Endothelial cell of umbilical vein (primary cell): ENCODE results near the gene STPG3. TPM values are rescaled to one million over a fixed set of nuclear protein-coding genes. Genes with fewer than 3 reads are reported as not detected.

Experiments used
- BruUV-seq: library from RNA; stranded (reverse); fragments of 400-500 nt; replicated peaks from 2 replicates; lab custom pipeline; 2021; lab: Mats Ljungman, UMichigan
- CTCF ChIA-PET: fragments of 300-600, 350-600 bp; sonication (Branson Sonifier 250); formaldehyde crosslinking; loops from one replicate; lab custom pipeline; 2021; ENCODE audit warnings: antibody characterized with exemption, inconsistent platforms; lab: Charles Lee
- POLR2A ChIA-PET: fragments of 300-600, 350-600 bp; sonication (Branson Sonifier 250); formaldehyde crosslinking; loops from one replicate; lab custom pipeline; 2021; ENCODE audit warnings: antibody characterized with exemption, inconsistent platforms; lab: Charles Lee
- DNase-seq: peaks from one replicate; pipeline ENCODE4 v3.0.0-alpha.2; 2011; ENCODE audit warnings: low read depth, low spot score
- FAIRE-seq: peaks from 2 replicates; lab custom pipeline; 2011; peaks lifted over from hg19 to GRCh38; lab: Jason Lieb, UNC
- H2AFZ ChIP-seq: 2 replicates; pipeline ENCODE4 v1.6.0; 2012; ENCODE audit warnings: low read depth, low read length, control low read depth, inconsistent platforms
- H3K27ac ChIP-seq: 2 replicates; pipeline ENCODE4 v1.5.1; 2011; ENCODE audit warnings: low read depth, mild to moderate bottlenecking, control low read depth, low read length, moderate library complexity; ENCODE audit not compliant: insufficient read depth
- H3K27me3 ChIP-seq, 2 experiments: 2 replicates each; pipeline versions ENCODE4 v1.6.0 to v1.6.1; 2011; ENCODE audit warnings: low read length in 2 of 2, mixed read lengths in 1 of 2; ENCODE audit not compliant: control insufficient read depth in 2 of 2, insufficient read depth in 2 of 2
- H3K36me3 ChIP-seq, 2 experiments: 2 replicates in 1 of 2; 3 replicates in 1 of 2; pipeline ENCODE4 v1.5.1; 2011; ENCODE audit warnings: low read length in 2 of 2, mild to moderate bottlenecking in 1 of 2, moderate library complexity in 1 of 2; ENCODE audit not compliant: control insufficient read depth in 2 of 2, insufficient read depth in 2 of 2; ENCODE audit errors: extremely low read depth in 1 of 2
- H3K4me1 ChIP-seq: 3 replicates; pipeline ENCODE4 v1.5.1; 2011; ENCODE audit warnings: mild to moderate bottlenecking, low read length; ENCODE audit not compliant: control insufficient read depth, insufficient read depth; ENCODE audit errors: extremely low read depth
- H3K4me2 ChIP-seq: 2 replicates; pipeline ENCODE4 v1.6.1; 2011; ENCODE audit warnings: low read length, control low read depth, mixed read lengths; ENCODE audit not compliant: insufficient read depth
- H3K4me3 ChIP-seq, 3 experiments: fragments of 200-600 bp in 1 of 3; sonication (generic), shearing (Covaris generic) in 1 of 3; replicated peaks in 1 of 3; 2 replicates each; pipeline ENCODE4 v1.5.1; 2011 to 2016; ENCODE audit warnings: control low read depth in 3 of 3, low read length in 3 of 3, mild to moderate bottlenecking in 2 of 3, inconsistent platforms in 1 of 3, low read depth in 1 of 3, moderate library complexity in 1 of 3; ENCODE audit not compliant: insufficient read depth in 1 of 3
- H3K79me2 ChIP-seq: 2 replicates; pipeline ENCODE4 v1.6.0; 2012; ENCODE audit warnings: low read length, inconsistent platforms; ENCODE audit not compliant: control insufficient read depth, insufficient read depth
- H3K9ac ChIP-seq: replicated peaks from 2 replicates; pipeline ENCODE3; 2011; ENCODE audit warnings: low read length, control low read depth; ENCODE audit not compliant: insufficient read depth; ENCODE audit errors: extremely low read depth
- H3K9me1 ChIP-seq: replicated peaks from 3 replicates; pipeline ENCODE4 v1.6.0; 2011; ENCODE audit warnings: mild to moderate bottlenecking, low read length; ENCODE audit not compliant: control insufficient read depth, insufficient read depth; ENCODE audit errors: extremely low read depth
- H3K9me3 ChIP-seq: replicated peaks from 2 replicates; pipeline ENCODE4 v1.5.1; 2012; ENCODE audit warnings: low read length, inconsistent platforms; ENCODE audit not compliant: control insufficient read depth, insufficient read depth
- H4K20me1 ChIP-seq: replicated peaks from 2 replicates; pipeline ENCODE3; 2011; ENCODE audit warnings: mild to moderate bottlenecking, low read length; ENCODE audit not compliant: control insufficient read depth, insufficient read depth; ENCODE audit errors: extremely low read depth
- FOS ChIP-seq: IDR thresholded peaks from 2 replicates; pipeline ENCODE4 v1.6.1; 2011; ENCODE audit warnings: mild to moderate bottlenecking, low read length, moderate library complexity, borderline replicate concordance; ENCODE audit not compliant: insufficient read depth
- GATA2 ChIP-seq: IDR thresholded peaks from 2 replicates; pipeline ENCODE4 v1.7.0; 2011; ENCODE audit warnings: low read depth, mild to moderate bottlenecking, moderate library complexity, mixed read lengths, low read length; ENCODE audit not compliant: insufficient read length, insufficient read depth
- JUN ChIP-seq: IDR thresholded peaks from 2 replicates; pipeline ENCODE4 v1.6.1; 2011; ENCODE audit warnings: borderline replicate concordance, low read depth; ENCODE audit not compliant: insufficient read length, insufficient read depth
- MYC ChIP-seq: IDR thresholded peaks from one replicate; pipeline ENCODE4 v1.6.1; 2011; ENCODE audit warnings: mild to moderate bottlenecking, low read depth, low read length
- POLR2AphosphoS5 ChIP-seq: IDR thresholded peaks from 2 replicates; pipeline ENCODE4 v1.6.1; 2012; ENCODE audit warnings: low read depth, mild to moderate bottlenecking, control low read depth, low read length, moderate library complexity; ENCODE audit not compliant: insufficient read depth
- dilution Hi-C: fragments of 300-500 bp; cut with MboI; formaldehyde crosslinking; loops from one replicate; pipeline ENCODE4 v1.15.0; 2019; ENCODE audit warnings: low sequenced_read_pairs; ENCODE audit not compliant: extremely low pct_ligation_motif_present
- intact Hi-C: fragments of 100-400 bp; cut with micrococcal nuclease; formaldehyde crosslinking; loops from one replicate; pipeline ENCODE4 v1.10.0; 2022
- polyA plus RNA-seq, 4 experiments: library from polyadenylated mRNA; depleted of rRNA in 3 of 4; stranded (reverse) in 3 of 4; unstranded in 1 of 4; fragments of >200 nt; gene quantifications; 2 replicates each; pipeline versions ENCODE4 v1.2.1 to v1.2.3, GENCODE V29; 2011 to 2012; ENCODE audit warnings: missing spikeins in 1 of 4
- total RNA-seq: library from RNA; stranded (reverse); gene quantifications from 2 replicates; pipeline ENCODE4 v1.2.3, GENCODE V29; 2021
- TF ChIP-seq, protein P1 (sequence below), 2 donors: IDR thresholded peaks; 1 replicate in 1 of 2; 2 replicates in 1 of 2; pipeline ENCODE4 v1.5.1; 2011; ENCODE audit warnings: low read length in 2 of 2, mild to moderate bottlenecking in 2 of 2, moderate library complexity in 2 of 2, control low read depth in 1 of 2, inconsistent platforms in 1 of 2, low read depth in 1 of 2; ENCODE audit not compliant: insufficient read depth in 1 of 2; ENCODE audit errors: extremely low read depth in 1 of 2

STPG3 gene
- total and polyA plus RNA-seq, 2 donors (not counting 3 experiments of a cell fraction or from before 2014, with no cell fraction given), result not detected

DNA sequence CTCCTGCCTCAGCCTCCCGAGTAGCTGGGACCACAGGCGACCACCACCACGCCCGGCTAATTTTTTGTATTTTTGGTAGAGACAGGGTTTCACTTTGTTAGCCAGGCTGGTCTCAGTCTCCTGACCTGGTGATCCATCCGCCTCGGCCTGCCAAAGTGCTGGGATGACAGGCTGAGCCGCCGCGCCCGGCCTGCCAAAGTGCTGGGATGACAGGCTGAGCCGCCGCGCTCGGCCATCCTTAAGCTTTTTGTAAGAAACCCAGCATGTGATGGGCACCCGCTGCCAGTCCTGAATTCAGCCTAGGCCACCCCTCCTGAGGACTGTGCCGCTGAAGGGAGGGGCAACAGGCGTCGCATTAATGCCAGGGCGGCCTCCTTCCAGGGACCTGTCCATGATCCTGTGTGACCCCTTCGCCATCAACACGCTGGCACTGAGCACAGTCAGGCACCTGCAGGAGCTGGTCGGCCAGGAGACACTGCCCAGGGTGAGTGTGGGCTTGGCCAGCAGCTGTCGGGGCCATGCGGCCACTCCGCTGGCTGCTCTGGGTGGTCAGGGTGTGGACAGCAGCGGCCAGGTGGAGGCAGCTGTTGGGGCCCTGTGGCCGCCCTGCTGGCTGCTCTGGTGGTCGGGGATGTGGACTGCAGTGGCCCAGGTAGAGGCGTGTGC, 14.5 kb downstream of the STPG3 start:
- Histone ChIP-seq H3K4me1 (peaks cover 22% of the 10 kb centered on the region), H2AFZ (no peak overlapping the region), H3K27ac (no peak overlapping the region), H3K27me3 (no peaks in the 10 kb centered on the region), H3K79me2 (no peaks in the 10 kb centered on the region), H3K36me3 (peaks cover 0 to 28% of the 10 kb centered on the region in 2 experiments), H3K9me3 (no peaks in the 10 kb centered on the region), H4K20me1 (no peaks in the 10 kb centered on the region), H3K9ac (no peak overlapping the region), H3K4me2 (no peak overlapping the region), H3K4me3 (no peak overlapping the region), H3K9me1 (no peaks in the 10 kb centered on the region)
- intact Hi-C loops (no loop called here), dilution Hi-C loops (no loop called here)
- no TSS peak for BruUV-seq
- FAIRE-seq (no peak), DNase-seq (no peak)
- TF ChIP-seq, protein P1, sequence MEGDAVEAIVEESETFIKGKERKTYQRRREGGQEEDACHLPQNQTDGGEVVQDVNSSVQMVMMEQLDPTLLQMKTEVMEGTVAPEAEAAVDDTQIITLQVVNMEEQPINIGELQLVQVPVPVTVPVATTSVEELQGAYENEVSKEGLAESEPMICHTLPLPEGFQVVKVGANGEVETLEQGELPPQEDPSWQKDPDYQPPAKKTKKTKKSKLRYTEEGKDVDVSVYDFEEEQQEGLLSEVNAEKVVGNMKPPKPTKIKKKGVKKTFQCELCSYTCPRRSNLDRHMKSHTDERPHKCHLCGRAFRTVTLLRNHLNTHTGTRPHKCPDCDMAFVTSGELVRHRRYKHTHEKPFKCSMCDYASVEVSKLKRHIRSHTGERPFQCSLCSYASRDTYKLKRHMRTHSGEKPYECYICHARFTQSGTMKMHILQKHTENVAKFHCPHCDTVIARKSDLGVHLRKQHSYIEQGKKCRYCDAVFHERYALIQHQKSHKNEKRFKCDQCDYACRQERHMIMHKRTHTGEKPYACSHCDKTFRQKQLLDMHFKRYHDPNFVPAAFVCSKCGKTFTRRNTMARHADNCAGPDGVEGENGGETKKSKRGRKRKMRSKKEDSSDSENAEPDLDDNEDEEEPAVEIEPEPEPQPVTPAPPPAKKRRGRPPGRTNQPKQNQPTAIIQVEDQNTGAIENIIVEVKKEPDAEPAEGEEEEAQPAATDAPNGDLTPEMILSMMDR (IDR thresholded peaks at IDR 0.05; ENCODE audit: extremely low read depth in 1 of 2, insufficient read depth in 1 of 2, low read depth in 1 of 2, low read length in 2 of 2), result no peak
- TF ChIP-seq JUN (no peak), GATA2 (no peak), MYC (no peak)
- CTCF ChIA-PET, result interaction anchor here (1.1 to 1.5 kb wide), 2 partner anchors 11 to 29 kb away, joined by 3 to 6 read pairs; no protein-coding TSS in a partner anchor
- POLR2A ChIA-PET, result interaction anchor here (1.3 kb wide), 1 partner anchor 21 kb away, joined by 4 read pairs; no protein-coding TSS in a partner anchor

DNA sequence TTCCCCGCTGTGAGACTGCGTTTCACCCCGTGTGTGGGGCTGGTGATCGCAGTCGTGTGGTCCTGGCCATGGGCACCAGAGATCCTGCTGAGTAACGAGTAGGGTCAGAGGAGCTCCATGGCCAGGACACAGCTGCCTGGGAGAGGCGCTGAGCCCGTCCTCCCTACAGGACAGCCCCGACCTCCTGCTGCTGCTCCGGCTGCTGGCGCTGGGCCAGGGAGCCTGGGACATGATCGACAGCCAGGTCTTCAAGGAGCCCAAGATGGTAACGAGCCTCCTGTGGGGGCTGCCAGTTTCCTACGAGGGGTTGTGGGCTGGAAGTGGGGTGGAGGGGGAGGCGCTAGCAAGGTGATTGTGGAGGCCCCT, 15.1 kb downstream of the STPG3 start:
- CTCF ChIA-PET, result no interaction called here
- H3K27me3 ChIP-seq, result no peaks in the 10 kb centered on the region
- H3K9me1 ChIP-seq, result no peaks in the 10 kb centered on the region
- H3K27ac ChIP-seq, result no peak overlapping the region
- H3K4me3 ChIP-seq, result no peak overlapping the region
- no peaks in the 10 kb centered on the region for H3K9me3 ChIP-seq
- POLR2A ChIA-PET, result no interaction called here
- no peaks in the 10 kb centered on the region for H3K79me2 ChIP-seq
- peaks cover 0 to 32% of the 10 kb centered on the region in 2 experiments for H3K36me3 ChIP-seq
- H3K4me1 ChIP-seq, result peaks cover 22% of the 10 kb centered on the region
- no peaks in the 10 kb centered on the region for H4K20me1 ChIP-seq
- FAIRE-seq (no peak), DNase-seq (no peak)
- no peak overlapping the region for H3K9ac ChIP-seq
- no peak overlapping the region for H2AFZ ChIP-seq
- intact Hi-C loops (no loop called here), dilution Hi-C loops (no loop called here)
- BruUV-seq, result no TSS peak
- TF ChIP-seq FOS (no peak), POLR2AphosphoS5 (no peak), GATA2 (no peak), JUN (no peak)
- H3K4me2 ChIP-seq, result no peak overlapping the region
